CD4-positive, alpha-beta T cell treated with Interleukin-21 for 1 hour (primary cell): ENCODE measurements around the gene PDE12.

Experiments
- DNase-seq: peaks from one replicate; pipeline ENCODE4 v3.0.0-alpha.2; 2020

The PDE12 gene, protein sequence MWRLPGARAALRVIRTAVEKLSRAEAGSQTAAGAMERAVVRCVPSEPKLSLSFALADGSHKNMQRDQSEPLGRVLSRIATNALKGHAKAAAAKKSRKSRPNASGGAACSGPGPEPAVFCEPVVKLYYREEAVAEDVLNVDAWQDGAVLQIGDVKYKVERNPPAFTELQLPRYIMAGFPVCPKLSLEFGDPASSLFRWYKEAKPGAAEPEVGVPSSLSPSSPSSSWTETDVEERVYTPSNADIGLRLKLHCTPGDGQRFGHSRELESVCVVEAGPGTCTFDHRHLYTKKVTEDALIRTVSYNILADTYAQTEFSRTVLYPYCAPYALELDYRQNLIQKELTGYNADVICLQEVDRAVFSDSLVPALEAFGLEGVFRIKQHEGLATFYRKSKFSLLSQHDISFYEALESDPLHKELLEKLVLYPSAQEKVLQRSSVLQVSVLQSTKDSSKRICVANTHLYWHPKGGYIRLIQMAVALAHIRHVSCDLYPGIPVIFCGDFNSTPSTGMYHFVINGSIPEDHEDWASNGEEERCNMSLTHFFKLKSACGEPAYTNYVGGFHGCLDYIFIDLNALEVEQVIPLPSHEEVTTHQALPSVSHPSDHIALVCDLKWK

GRCh38 chr3:57555738-57556458 lies at the start of gene PDE12:
TSS of gene PDE12 (plus strand) at chr3:57556274. CDS start at chr3:57556380, 106 bp downstream.
- peak; percentile 87 for DNase-seq

DNA sequence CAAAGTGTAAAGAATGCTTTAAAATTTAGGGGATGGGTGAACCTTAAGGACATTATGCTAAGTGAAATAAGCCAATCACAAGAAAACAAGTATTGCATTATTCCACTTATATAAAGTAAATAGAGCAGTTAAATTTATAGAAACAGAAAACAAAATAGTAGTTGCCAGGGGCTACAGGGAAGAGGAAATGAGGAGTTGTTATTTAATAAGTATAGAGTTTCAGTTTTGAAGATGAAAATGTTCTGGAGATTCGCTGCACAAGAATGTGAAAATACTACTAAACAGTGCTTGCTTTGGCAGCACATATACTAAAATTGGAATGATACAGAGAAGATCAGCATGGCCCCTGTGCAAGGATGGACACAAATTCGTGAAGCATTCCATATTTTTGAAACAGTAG lies 43.9 kb upstream of the PDE12 start:
- DNase-seq = no peak

GRCh38 chr3:57518276-57518915 lies 37.7 kb upstream of the PDE12 start:
- DNase-seq = no peak

- DNase-seq = no peak
These were observed 25.9 kb upstream of the PDE12 start for GRCh38 chr3:57530071-57530608.

- DNase-seq = no peak
These were observed 17.6 kb upstream of the PDE12 start for GRCh38 chr3:57538465-57538864.

GRCh38 chr3:57544181-57545125 lies 11.6 kb upstream of the PDE12 start, which contains the start of gene DNAH12:
TSS of gene DNAH12 (minus strand) at chr3:57544344. CDS start at chr3:57542870, 1,474 bp downstream.
- no peak for DNase-seq

DNA sequence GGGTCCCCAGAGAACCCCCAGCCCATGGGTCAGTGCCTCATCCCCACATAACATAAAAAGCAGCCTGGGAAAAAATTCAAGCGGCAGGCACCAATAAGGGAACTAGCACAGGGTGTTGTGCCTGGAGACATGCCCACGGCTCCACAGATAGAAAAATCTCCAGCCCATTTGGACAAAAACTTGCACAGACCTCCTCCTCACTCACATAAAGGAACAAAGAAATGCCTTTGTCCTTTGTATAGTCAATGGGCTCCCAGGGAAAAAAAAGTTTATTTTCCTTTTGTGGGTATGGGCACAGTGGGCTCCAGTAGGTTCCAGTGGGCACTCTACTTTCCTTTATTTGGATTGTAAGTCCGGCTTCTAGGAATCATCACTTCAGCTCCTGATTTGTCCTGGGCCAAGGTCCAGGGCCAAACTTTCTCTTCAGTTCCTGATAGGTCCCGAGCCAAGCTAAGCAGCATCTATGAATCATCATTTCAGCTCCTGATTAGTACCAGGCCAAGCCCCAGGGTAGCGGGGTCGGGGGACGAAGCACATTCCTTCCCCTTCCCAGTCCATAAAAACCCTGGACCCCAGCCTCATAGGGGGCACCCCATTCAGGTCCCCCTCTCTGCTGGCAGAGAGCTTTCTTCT lies 10.3 kb upstream of the PDE12 start:
- no peak for DNase-seq

- DNase-seq = no peak
These were observed 9.5 kb upstream of the PDE12 start for GRCh38 chr3:57546616-57547015.

DNA sequence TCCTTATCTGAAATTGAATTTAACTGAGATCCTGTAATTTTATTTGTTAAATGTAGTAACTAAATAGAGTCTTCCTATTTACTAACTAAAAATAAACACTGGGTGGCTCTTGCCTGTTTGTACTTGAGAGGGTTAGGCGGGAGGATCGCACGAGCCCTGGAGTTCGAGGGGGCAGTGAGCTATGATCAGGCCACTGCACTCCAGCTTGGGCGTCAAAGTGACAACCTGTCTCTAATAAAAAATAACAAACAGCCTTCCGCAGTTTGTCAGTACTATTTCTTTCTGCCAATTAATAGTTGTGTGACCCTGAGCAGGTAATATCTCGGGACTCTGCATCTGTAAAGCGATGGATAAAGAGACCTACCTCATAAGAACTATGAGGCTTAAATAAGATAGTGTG lies 768 bp upstream of the PDE12 start:
- no peak for DNase-seq

- peak; percentile 44 for DNase-seq
These were observed 498 bp downstream of the PDE12 start for GRCh38 chr3:57556459-57557084.

- DNase-seq = peak; percentile 46
These were observed 1.0 kb downstream of the PDE12 start for GRCh38 chr3:57557085-57557537.

DNA sequence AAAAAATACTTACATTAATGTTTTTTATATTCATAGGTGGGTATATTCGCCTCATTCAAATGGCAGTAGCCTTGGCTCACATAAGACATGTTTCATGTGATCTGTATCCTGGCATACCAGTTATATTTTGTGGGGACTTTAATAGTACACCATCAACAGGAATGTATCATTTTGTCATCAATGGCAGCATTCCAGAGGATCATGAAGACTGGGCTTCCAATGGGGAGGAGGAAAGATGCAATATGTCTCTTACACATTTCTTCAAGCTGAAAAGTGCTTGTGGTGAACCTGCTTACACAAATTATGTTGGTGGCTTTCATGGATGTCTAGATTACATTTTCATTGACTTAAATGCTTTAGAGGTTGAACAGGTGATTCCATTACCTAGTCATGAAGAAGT lies 3.5 kb downstream of the PDE12 start:
- DNase-seq = no peak

DNA sequence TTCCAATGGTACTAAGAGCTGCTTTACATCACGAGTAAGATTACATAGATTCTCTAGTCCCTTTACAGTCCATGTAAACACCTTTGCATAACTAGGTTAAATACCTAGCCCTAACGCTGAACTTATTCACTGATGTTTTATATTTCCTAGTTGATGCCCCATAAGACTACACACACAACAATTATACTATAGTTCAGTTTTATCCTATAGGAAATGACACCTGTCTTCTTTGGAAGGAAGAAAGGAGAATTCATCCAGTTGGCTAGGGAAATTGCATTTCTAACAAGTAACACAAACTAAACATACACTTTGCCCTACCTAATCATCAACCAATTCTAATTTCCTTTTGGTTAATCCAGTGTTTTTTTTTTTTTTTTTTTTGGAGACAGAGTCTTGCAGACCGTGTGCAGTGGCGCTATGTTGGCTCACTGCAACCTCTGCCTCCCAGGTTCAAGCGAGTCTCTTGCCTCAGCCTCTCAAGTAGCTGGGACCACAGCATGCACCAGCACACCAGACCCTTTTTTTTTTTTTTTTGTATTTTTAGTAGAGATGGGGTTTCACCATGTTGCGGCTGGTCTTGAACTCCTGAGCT lies 13.9 kb downstream of the PDE12 start:
- DNase-seq = no peak

DNA sequence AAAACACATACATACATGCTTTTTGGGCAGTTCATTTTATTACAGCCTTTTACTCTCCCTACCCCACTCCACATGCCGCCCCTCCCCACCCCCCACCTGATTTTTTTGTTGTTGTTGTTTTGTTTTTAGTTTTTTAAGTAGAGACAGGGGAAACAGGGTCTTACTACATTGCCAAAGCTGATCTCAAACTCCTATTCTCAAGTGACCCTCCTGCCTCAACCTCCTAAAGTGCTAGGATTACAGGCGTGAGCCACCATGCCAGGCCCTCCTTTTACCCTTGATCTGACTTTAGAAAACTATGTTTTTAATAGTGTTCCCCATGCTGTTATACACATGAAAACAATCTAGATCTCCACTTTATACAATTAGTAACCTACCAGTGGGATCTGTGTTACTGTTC lies 14.8 kb downstream of the PDE12 start:
- DNase-seq = no peak

- DNase-seq = no peak
These were observed 16.0 kb downstream of the PDE12 start for GRCh38 chr3:57572096-57572495.

DNA sequence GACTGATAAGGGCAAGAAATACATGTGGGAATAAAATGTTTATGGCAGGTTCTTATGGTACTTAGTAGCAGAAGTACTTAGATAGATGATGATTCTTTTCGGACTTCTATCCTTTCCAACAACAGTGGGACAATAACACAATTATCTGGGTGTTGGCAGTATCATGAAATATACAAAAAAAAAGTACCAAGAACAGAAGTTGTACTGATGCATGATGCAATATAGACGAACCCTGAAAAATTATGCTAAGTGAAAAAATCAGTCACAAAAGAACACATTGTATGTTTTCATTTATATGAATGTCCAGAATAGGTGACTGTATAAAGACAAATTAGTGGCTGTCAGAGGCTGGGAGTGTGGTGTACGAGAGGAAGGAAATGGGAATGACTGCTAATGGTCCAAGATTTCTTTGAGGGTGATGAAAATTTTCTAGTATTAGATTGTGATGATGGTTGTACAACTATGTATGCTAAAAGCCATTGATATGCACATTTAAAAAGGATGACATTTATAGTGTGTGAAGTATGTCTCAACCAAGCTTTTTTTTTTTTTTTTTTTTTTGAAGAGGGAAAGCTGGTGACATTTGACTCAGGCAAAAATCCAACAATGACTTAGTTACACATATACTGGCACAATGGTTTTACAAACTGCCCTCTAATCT lies 20.0 kb downstream of the PDE12 start:
- no peak for DNase-seq

- DNase-seq = no peak
These were observed 21.7 kb downstream of the PDE12 start for GRCh38 chr3:57577801-57578200.

DNA sequence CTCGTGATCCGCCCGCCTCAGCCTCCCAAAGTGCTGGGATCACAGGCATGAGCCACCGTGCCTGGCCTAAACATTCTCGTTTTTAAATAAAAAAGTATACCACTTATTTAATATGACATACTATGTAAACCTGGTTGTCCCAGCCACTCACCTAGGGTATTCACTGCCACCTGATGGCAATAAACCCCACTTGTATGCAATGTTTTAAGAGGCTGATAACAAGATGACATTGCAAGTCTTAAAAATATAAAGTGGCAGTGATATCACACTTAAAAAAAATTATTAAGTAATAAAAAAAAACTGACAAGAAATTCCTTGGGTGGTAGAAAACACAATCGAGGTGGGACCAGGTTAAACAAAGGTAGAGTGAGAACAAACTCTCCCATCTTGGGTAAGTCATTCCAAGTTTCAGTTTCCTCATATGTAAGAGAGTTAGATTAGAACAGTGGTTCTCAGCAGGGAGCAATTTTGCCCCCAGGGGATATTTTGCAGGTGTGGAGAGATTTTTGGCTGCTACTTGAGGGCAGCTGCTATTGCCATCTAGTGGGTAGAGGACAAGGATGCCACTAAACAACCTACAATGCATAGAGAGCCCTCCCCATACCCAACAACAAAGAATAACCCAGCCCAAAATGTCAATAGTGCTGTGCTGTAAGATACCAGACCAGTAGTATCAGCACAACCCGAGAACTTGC lies 26.5 kb downstream of the PDE12 start:
- peak; percentile 28 for DNase-seq

DNA sequence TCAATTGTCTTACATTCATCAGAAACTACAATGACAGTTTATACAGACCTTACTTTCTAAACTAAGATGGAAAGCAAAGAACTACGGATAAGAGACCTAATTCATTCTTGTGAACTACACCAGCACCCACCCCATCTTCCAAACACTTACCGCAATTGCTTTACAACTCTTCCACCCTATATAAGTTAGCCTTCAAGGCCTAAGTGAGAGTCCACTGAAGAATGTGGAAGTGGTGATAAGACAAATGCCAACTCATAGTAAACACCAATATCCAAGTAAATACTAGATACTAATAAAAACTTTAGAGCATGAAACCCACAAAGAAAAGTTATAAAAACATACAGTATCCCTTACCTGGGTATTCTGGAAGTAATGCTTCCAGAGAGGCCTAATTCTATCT lies 27.5 kb downstream of the PDE12 start:
- no peak for DNase-seq
